AG08395 (cell line): Measurements from ENCODE around the gene KCNMA1.
"Not testable (repeated sequence)": the region's sequence is repeated elsewhere in the genome, so short reads cannot be mapped to it uniquely, and the experiment has no call there.

Source experiments
- DNase-seq: peaks from one replicate; pipeline ENCODE4 v3.0.0; 2012; ENCODE audit warnings: mixed read lengths, low spot score

The KCNMA1 gene

DNA sequence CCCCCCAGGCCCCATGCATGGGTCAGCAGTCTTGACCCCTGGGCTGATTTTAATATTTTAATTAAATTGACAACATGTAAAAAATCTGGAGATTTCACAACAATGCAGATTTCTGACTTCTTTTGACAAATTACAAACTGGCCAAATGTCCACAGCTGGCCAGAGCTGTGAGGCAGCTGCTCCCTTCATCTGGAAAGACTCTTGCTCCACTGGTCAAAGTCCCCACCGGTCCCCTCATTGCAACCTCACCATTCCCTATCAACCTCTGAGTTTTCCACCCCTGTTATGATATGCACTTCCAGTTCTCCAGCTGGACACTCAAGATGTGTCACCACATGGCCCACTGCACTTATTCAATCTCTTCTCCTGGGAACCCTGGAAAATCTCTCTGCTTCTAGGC, 266.2 kb downstream of the KCNMA1 start:
- no peak for DNase-seq

DNA sequence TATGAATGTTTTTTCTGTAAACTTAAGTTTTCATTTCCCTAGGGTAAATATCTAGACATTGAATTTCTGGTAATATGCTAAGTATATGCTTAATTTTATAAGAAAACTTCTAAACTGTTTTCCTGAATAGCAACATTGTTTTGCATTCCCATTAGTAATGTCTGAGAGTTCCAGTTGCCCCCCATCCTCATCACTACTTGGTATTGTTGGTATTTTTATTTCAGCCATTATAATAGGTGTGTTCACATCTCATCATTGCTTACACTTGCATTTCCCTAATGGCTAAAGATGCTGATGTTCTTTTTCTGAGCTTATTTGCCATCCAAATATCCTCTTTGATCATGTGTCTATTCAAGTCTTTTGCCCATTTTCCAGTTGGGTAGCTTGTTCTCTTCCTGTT, 269.6 kb downstream of the KCNMA1 start:
- DNase-seq, result no peak

- no peak for DNase-seq
Measured at GRCh38 chr10:77363210-77363609, 274.4 kb downstream of the KCNMA1 start.

GRCh38 chr10:77361831-77362230, 275.8 kb downstream of the KCNMA1 start:
- no peak for DNase-seq

- DNase-seq, result no peak
Measured at GRCh38 chr10:77361426-77361825, 276.2 kb downstream of the KCNMA1 start.

DNA sequence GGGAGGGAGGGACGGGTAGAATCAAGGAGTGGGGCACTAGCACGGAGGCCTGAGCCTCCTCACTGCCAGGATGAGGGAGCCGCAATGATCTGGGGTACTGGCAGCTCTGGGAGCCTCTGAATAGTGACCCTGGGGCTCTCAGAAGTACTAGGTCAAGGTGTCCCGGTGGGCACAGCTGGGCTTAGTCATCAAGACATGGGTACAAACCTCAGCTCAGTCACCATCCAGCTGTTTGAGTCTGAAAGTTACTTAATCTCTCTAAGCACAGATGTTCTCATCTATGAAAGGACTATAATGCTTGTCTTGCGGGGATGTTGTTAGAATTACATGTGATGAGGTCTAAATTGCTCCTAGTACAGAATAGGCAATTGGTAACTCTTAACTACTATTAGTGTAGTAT, 276.8 kb downstream of the KCNMA1 start:
- no peak for DNase-seq

DNA sequence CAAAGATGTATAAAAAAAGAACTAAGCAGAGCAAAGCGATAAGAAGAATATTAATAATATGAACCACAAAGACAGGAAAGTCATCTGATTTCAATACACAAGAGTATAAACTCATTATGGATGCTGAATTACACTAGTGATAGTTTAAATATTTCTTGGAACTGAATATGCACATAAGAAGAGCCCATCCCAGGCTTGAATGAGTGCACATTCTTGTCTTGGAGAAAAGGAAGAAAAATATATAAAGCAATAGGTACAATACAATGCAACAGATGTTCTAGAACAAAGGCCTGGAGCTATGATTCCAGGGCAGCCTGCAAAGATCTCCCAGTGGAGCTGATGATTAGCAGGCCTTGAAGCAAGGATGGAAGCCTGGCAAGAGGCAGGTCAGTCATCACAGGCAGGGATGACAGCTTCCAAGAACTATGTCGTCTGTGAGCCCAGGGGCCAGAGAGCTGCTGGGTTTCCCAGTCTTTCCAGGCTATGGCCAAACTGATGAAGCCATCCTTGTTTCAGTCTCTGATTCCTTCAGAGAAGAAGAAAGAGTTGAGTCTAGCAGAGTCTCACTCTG, 277.6 kb downstream of the KCNMA1 start:
- DNase-seq, result peak; percentile 58

DNA sequence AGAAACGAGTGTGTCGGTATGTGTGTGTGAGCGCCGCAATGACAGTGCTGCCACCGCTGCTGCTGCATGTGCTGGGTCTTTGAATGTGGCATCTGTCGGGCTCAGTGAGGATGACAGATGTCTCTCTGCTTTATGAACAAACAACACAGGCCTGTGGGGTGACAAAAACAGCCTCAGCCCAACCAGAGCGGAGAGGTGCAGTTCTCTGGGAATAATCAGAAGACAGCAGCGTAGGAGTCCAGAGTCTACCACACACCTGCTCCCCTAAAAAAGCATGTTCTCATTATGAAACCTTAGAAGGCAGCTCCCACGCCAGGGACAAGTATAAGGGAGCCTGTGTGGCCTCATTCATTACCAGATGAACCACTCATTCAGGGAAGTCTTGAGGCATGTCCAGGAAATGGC, 278.3 kb downstream of the KCNMA1 start:
- no peak for DNase-seq

DNA sequence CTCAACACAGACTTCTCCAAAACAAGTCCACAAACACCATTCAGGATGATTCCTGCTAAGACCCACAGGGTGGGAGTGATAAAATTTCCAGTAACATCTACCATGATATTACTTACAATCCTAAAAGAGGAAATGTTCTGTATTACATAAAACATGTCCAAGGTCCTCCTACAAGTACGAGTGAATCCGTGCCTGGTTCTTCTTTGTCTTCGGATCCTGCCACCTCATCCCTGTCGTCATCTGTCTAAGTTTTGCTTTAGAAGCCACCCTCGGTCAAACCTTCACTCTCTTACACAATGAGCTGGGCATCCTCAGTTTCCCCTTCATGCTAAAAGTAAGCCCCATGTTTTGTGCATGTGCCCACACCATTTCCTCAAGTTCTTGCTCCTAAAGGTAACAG, 279.0 kb downstream of the KCNMA1 start:
- DNase-seq, result no peak

DNA sequence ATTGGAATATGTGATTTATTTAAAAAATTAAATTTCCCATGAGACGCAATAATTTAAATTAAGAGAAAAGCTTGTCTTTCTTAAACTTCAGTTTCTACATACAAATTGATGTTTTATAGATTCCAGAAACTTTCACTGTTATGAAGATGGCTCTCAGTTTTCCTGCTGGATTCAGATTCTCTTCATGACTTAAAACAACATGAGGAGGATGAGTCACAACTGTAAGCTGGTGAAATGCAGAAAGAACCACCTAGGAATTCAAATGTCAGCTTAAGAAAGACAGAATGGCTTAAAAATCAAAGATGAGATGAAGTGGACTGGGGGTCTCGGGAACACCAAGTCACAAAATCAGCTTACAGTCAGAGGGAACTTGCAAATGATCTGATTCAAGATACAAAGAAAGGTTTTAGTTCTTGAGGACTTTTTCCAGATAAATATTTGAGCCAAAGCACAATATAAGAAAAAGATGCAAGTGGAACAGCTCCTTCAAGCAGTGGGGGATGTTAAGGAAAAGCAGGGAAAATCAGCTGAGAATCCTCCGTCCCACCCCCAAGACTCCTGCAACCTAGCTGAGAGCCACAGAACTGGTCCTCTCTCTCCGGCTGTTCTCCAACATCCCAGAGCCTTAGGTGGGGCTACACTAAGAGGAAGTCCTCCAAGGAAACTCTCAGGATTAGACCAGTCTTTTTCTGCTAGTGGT, 279.8 kb downstream of the KCNMA1 start:
- DNase-seq, result peak; percentile 67

DNA sequence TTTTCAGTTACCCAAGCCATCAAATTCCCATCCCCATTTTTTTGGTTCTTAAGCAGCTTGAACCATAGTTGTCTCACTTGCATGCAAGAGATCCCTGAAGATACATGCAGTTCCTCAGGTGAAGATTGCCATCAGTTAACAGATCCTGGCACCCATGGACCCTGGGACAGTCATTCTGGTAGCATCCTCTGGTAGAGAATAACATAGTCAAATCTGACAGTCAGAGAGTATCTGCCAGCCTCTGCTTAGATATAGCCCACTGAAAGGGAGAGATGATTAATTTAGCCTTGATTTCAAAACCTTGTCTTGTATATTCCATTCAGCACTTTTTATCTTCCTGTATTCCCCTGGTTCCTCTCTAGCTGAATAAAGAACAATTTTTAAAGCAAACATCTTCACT, 280.4 kb downstream of the KCNMA1 start:
- DNase-seq, result no peak

DNA sequence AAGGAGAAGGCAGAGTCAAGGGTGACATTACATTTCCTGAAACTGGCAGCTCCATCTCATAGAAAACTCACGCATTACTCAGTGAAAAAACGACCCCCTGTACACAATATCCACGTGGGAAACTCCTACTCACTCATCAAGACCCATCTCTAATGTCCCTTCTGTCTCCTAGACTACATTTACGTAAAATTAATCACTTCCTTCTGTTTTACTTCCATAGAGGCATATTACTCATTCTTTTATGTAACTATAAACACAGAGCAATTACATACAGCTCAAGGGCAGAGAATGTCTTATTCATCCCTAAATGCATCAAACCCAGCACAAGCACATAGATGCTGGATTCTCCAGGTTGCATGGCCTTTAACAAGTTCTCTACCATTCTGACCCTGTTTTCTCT, 281.8 kb downstream of the KCNMA1 start:
- peak; percentile 68 for DNase-seq

GRCh38 chr10:77351386-77351785, 286.2 kb downstream of the KCNMA1 start:
- DNase-seq, result peak; percentile 65

GRCh38 chr10:77350711-77351119, 286.9 kb downstream of the KCNMA1 start:
- peak; percentile 99 for DNase-seq

- no peak for DNase-seq
Measured at GRCh38 chr10:77350134-77350533, 287.5 kb downstream of the KCNMA1 start.

GRCh38 chr10:77349226-77349625, 288.4 kb downstream of the KCNMA1 start:
- no peak for DNase-seq

- DNase-seq, result peak; percentile 24
Measured at GRCh38 chr10:77348751-77349150, 288.9 kb downstream of the KCNMA1 start.

DNA sequence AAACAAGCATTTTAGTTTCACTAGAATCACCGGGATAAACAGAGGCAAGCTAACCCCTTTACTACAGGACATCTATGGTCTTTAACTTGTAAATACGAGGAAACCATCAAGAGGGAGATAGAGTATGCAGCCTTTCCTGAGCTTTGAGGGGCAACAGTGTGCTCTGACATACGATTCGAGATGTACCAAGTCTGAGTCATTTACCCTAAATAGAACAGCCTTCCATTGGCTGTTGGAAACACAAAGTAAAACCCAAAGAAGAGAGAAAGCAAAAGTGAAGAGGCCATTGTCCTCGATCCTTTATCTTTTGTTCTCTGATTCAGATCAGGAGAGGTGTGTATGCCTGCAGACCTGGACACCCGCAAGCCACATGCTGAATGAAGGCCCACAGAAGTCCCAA, 289.5 kb downstream of the KCNMA1 start:
- DNase-seq, result no peak

DNA sequence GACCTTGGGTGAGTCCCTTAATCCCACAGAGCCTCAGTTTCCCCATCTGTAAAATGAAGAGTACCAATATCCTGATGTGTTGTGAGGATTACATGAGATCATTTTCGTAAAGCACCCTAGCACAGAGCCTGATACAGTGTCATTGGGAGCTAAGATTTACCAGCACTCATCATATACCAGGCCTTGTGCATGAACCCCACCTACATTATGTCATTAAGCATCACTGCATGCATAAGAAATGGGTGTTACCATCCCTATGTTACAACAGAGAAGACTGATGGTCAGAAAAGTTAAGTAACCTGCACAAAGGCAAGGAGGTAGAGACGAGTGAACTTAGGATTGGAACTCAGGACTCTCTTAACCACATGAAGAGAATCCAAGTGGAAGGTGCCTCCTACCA, 290.6 kb downstream of the KCNMA1 start:
- DNase-seq, result no peak

GRCh38 chr10:77341055-77341454, 296.6 kb downstream of the KCNMA1 start:
- no peak for DNase-seq

- not testable (repeated sequence) for DNase-seq
Measured at GRCh38 chr10:77339872-77340271, 297.7 kb downstream of the KCNMA1 start.

GRCh38 chr10:77339166-77339565, 298.4 kb downstream of the KCNMA1 start:
- DNase-seq, result no peak

- no peak for DNase-seq
Measured at GRCh38 chr10:77338143-77338542, 299.5 kb downstream of the KCNMA1 start.

GRCh38 chr10:77334501-77334900, 303.1 kb downstream of the KCNMA1 start:
- DNase-seq, result no peak
